ENCODE results near the gene GSG1L2. TPM values are rescaled to one million over a fixed set of nuclear protein-coding genes. Genes with fewer than 3 reads are reported as not detected.
"Not testable (repeated sequence)": the region's sequence is repeated elsewhere in the genome, so short reads cannot be mapped to it uniquely, and the experiment has no call there.

GSG1L2 gene
- total RNA-seq, 1 donor from 2014 or later: not detected

- H3K27ac Mint-ChIP-seq (ENCODE audit: unreplicated experiment): no peak overlapping the region
- Histone ChIP-seq H3K9me3 (ENCODE audit: insufficient read depth, low read depth, low read length) (no peaks in the 10 kb centered on the region), H3K4me1 (ENCODE audit: insufficient read depth, low read length) (no peaks in the 10 kb centered on the region), H3K27me3 (ENCODE audit: insufficient read depth, low read length) (peaks cover 2% of the 10 kb centered on the region), H2AFZ (ENCODE audit: low read depth, low read length) (no peak overlapping the region), H4K20me1 (ENCODE audit: insufficient read depth, low read length) (no peaks in the 10 kb centered on the region), H3K9ac (ENCODE audit: low read length) (no peak overlapping the region), H3K4me2 (ENCODE audit: low read length) (no peak overlapping the region), H3K79me2 (ENCODE audit: insufficient read depth, low read length) (no peaks in the 10 kb centered on the region), H3K36me3 (ENCODE audit: insufficient read depth, low read length) (no peaks in the 10 kb centered on the region), H3K27ac (ENCODE audit: low read depth, low read length) (no peak overlapping the region), H3K4me3 (ENCODE audit: insufficient read depth, low read depth, low read length) (no peak overlapping the region)
- no peaks in the 10 kb centered on the region for H3K9me3 Mint-ChIP-seq (ENCODE audit: unreplicated experiment)
- H3K4me1 Mint-ChIP-seq (ENCODE audit: low read depth, unreplicated experiment): no peaks in the 10 kb centered on the region
- H3K27me3 Mint-ChIP-seq (ENCODE audit: low read depth, unreplicated experiment): peaks cover 18% of the 10 kb centered on the region
- no peaks in the 10 kb centered on the region for H3K36me3 Mint-ChIP-seq (ENCODE audit: low read depth, unreplicated experiment)
- DNase-seq (ENCODE audit: low read depth) (no peak), FAIRE-seq (no peak)
- TF ChIP-seq EZH2 (IDR thresholded peaks at IDR 0.05; ENCODE audit: insufficient read depth, low read length) (no peak), CTCF (IDR thresholded peaks at IDR 0.05; ENCODE audit: insufficient read depth, low read depth, low read length) (no peak)
- H3K4me3 Mint-ChIP-seq (ENCODE audit: unreplicated experiment): no peak overlapping the region
These were observed 33.3 kb downstream of the GSG1L2 start for GRCh38 chr17:9788601-9789000.

- no peak overlapping the region for H3K4me3 ChIP-seq (ENCODE audit: insufficient read depth, low read depth, low read length)
- Mint-ChIP-seq H3K27me3 (ENCODE audit: low read depth, unreplicated experiment) (peaks cover 33% of the 10 kb centered on the region), H3K4me1 (ENCODE audit: low read depth, unreplicated experiment) (no peaks in the 10 kb centered on the region), H3K4me3 (ENCODE audit: unreplicated experiment) (no peak overlapping the region), H3K36me3 (ENCODE audit: low read depth, unreplicated experiment) (peaks cover 1% of the 10 kb centered on the region), H3K27ac (ENCODE audit: unreplicated experiment) (no peak overlapping the region), H3K9me3 (ENCODE audit: unreplicated experiment) (no peaks in the 10 kb centered on the region)
- FAIRE-seq (no peak), DNase-seq (ENCODE audit: low read depth) (no peak)
- H3K4me2 ChIP-seq (ENCODE audit: low read length): no peak overlapping the region
- H3K36me3 ChIP-seq (ENCODE audit: insufficient read depth, low read length): no peaks in the 10 kb centered on the region
- no peaks in the 10 kb centered on the region for H3K9me3 ChIP-seq (ENCODE audit: insufficient read depth, low read depth, low read length)
- TF ChIP-seq CTCF (IDR thresholded peaks at IDR 0.05; ENCODE audit: insufficient read depth, low read depth, low read length) (no peak), EZH2 (IDR thresholded peaks at IDR 0.05; ENCODE audit: insufficient read depth, low read length) (no peak)
- H3K27ac ChIP-seq (ENCODE audit: low read depth, low read length): no peak overlapping the region
- peaks cover 2% of the 10 kb centered on the region for H3K27me3 ChIP-seq (ENCODE audit: insufficient read depth, low read length)
- H4K20me1 ChIP-seq (ENCODE audit: insufficient read depth, low read length): no peaks in the 10 kb centered on the region
- H3K9ac ChIP-seq (ENCODE audit: low read length): no peak overlapping the region
- no peaks in the 10 kb centered on the region for H3K4me1 ChIP-seq (ENCODE audit: insufficient read depth, low read length)
- H3K79me2 ChIP-seq (ENCODE audit: insufficient read depth, low read length): no peaks in the 10 kb centered on the region
- H2AFZ ChIP-seq (ENCODE audit: low read depth, low read length): no peak overlapping the region
These were observed 37.3 kb downstream of the GSG1L2 start for GRCh38 chr17:9784544-9784943.

- H3K4me1 Mint-ChIP-seq (ENCODE audit: low read depth, unreplicated experiment); H3K9me3 Mint-ChIP-seq (ENCODE audit: unreplicated experiment); H3K4me3 Mint-ChIP-seq (ENCODE audit: unreplicated experiment); H3K4me1 ChIP-seq (ENCODE audit: insufficient read depth, low read length); H2AFZ ChIP-seq (ENCODE audit: low read depth, low read length); H3K4me3 ChIP-seq (ENCODE audit: insufficient read depth, low read depth, low read length); H3K4me2 ChIP-seq (ENCODE audit: low read length); H3K27ac Mint-ChIP-seq (ENCODE audit: unreplicated experiment); H3K36me3 ChIP-seq (ENCODE audit: insufficient read depth, low read length); H3K27me3 ChIP-seq (ENCODE audit: insufficient read depth, low read length); H3K9me3 ChIP-seq (ENCODE audit: insufficient read depth, low read depth, low read length); DNase-seq (ENCODE audit: low read depth); H4K20me1 ChIP-seq (ENCODE audit: insufficient read depth, low read length); H3K36me3 Mint-ChIP-seq (ENCODE audit: low read depth, unreplicated experiment); H3K27ac ChIP-seq (ENCODE audit: low read depth, low read length); H3K9ac ChIP-seq (ENCODE audit: low read length); FAIRE-seq; H3K79me2 ChIP-seq (ENCODE audit: insufficient read depth, low read length): not testable (repeated sequence)
- H3K27me3 Mint-ChIP-seq (ENCODE audit: low read depth, unreplicated experiment): peaks cover 27% of the 10 kb centered on the region
These were observed 38.4 kb downstream of the GSG1L2 start for GRCh38 chr17:9783465-9783864.
